HG03103 (cell line): ENCODE results near the gene NUTM2B.
"Not testable (repeated sequence)": the region's sequence is repeated elsewhere in the genome, so short reads cannot be mapped to it uniquely, and the experiment has no call there.

ENCODE experiments used
- ATAC-seq: cut with Tn5 transposase; IDR thresholded peaks from one replicate; pipeline ENCODE4 v1.9.1; 2021; ENCODE audit warnings: low read depth; ENCODE audit not compliant: unreplicated experiment

NUTM2B gene

GRCh38 chr10:79702927-79703326 lies at the start of gene NUTM2B:
Gene NUTM2B (plus strand): TSS chr10:79703227. CDS start chr10:79703610, 383 bp downstream.
- ATAC-seq, result not testable (repeated sequence)

GRCh38 chr10:79663287-79663686 lies 39.7 kb upstream of the NUTM2B start:
- ATAC-seq, result not testable (repeated sequence)

GRCh38 chr10:79664686-79665085 lies 38.3 kb upstream of the NUTM2B start:
- not testable (repeated sequence) for ATAC-seq

GRCh38 chr10:79669248-79669788 lies 33.7 kb upstream of the NUTM2B start:
- ATAC-seq, result not testable (repeated sequence)

GRCh38 chr10:79674878-79675277 lies 28.1 kb upstream of the NUTM2B start:
- ATAC-seq, result not testable (repeated sequence)

GRCh38 chr10:79683026-79683883 lies 19.8 kb upstream of the NUTM2B start:
- ATAC-seq, result not testable (repeated sequence)

GRCh38 chr10:79683884-79684720 lies 18.9 kb upstream of the NUTM2B start:
- not testable (repeated sequence) for ATAC-seq

- ATAC-seq, result peak; percentile 100
These were observed 17.9 kb upstream of the NUTM2B start for GRCh38 chr10:79685044-79685685.

- not testable (repeated sequence) for ATAC-seq
These were observed 16.4 kb upstream of the NUTM2B start for GRCh38 chr10:79686595-79686994.

GRCh38 chr10:79687406-79688150 lies 15.4 kb upstream of the NUTM2B start:
- ATAC-seq, result not testable (repeated sequence)

- ATAC-seq, result not testable (repeated sequence)
These were observed 14.2 kb upstream of the NUTM2B start for GRCh38 chr10:79688798-79689197.

- not testable (repeated sequence) for ATAC-seq
These were observed 6.4 kb upstream of the NUTM2B start for GRCh38 chr10:79696596-79696995.

- not testable (repeated sequence) for ATAC-seq
These were observed 5.9 kb upstream of the NUTM2B start for GRCh38 chr10:79697141-79697540.

- ATAC-seq, result not testable (repeated sequence)
These were observed 2.6 kb upstream of the NUTM2B start for GRCh38 chr10:79700381-79700944.

GRCh38 chr10:79707017-79707416 lies 4.0 kb downstream of the NUTM2B start:
- not testable (repeated sequence) for ATAC-seq

GRCh38 chr10:79714976-79715375 lies 11.9 kb downstream of the NUTM2B start:
- not testable (repeated sequence) for ATAC-seq

- ATAC-seq, result not testable (repeated sequence)
These were observed 14.0 kb downstream of the NUTM2B start for GRCh38 chr10:79716917-79717579.

- not testable (repeated sequence) for ATAC-seq
These were observed 17.0 kb downstream of the NUTM2B start for GRCh38 chr10:79720000-79720399.

GRCh38 chr10:79726620-79727019 lies 23.6 kb downstream of the NUTM2B start:
- not testable (repeated sequence) for ATAC-seq
